VCaP (cell line): ENCODE measurements around the gene OOEP.

Experiments
- H3K27ac ChIP-seq: fragments of 450-650 bp; 2 replicates; pipeline ENCODE4 v1.5.1; 2017
- TF ChIP-seq, protein P1 (sequence below): fragments of 450-650 bp; conservative IDR thresholded peaks from 2 replicates; pipeline ENCODE4 v1.5.1; 2017; ENCODE audit warnings: mild to moderate bottlenecking, moderate library complexity

OOEP gene

DNA sequence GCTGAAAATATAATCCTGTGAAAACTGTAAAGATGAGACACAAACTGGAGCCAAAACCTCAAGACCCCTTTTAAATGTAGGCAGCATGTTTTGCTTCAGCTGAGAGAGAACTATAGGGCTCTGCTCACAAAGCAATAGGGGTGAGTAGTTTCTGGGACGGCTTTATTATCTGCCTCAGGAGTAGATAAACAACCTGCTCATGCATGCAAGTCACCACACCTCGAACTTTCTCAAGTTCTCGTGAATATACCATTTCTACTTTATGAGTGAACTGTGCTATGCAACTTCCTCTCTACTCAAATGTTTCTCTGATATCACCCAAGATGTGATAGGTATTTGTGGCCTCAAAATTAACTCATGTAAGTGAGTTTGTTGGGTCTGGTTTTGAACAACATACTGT is 7.5 kb upstream of the OOEP start:
- H3K27ac ChIP-seq: no peak overlapping the region
- TF ChIP-seq, protein P1, sequence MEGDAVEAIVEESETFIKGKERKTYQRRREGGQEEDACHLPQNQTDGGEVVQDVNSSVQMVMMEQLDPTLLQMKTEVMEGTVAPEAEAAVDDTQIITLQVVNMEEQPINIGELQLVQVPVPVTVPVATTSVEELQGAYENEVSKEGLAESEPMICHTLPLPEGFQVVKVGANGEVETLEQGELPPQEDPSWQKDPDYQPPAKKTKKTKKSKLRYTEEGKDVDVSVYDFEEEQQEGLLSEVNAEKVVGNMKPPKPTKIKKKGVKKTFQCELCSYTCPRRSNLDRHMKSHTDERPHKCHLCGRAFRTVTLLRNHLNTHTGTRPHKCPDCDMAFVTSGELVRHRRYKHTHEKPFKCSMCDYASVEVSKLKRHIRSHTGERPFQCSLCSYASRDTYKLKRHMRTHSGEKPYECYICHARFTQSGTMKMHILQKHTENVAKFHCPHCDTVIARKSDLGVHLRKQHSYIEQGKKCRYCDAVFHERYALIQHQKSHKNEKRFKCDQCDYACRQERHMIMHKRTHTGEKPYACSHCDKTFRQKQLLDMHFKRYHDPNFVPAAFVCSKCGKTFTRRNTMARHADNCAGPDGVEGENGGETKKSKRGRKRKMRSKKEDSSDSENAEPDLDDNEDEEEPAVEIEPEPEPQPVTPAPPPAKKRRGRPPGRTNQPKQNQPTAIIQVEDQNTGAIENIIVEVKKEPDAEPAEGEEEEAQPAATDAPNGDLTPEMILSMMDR: no peak

DNA sequence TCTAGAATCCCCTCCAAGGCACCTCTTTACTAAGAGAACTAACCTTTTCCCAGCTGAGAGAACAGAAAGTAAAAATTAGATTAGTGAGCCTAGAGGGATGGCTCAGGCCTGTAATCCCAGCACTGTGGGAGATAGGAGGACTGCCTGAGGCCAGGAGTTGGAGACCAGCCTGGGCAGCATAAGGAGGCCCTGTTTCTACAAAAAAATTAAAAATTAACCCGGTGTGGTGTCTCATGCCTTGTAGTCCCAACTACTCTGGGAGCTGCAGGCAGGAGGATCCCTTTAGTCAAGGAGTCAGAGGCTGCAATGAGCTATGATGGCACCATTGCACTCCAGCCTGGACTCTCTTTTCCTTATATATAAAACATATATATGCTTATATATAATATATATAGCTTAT is 5.5 kb upstream of the OOEP start:
- TF ChIP-seq, protein P1: no peak
- no peak overlapping the region for H3K27ac ChIP-seq

DNA sequence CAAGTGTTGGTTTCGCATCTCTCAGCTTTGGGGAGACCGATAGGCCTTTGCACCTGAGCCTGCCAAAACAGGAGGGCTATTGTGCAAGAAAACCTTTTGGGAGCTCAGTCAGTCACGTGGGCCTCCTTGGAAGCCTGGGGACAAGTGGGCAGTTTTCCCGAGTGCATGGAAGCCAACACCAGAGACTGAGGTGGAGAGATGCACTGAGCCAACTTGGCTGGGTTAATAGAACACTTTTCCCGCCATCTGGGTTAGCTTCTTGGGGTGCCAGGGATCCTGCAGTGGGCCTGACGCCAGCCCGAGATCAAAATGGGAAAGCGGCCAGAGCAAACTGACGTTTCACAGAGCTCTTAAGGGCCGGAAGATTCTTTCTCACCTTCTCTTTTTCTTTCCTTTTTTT is 2.8 kb upstream of the OOEP start:
- TF ChIP-seq, protein P1: no peak

DNA sequence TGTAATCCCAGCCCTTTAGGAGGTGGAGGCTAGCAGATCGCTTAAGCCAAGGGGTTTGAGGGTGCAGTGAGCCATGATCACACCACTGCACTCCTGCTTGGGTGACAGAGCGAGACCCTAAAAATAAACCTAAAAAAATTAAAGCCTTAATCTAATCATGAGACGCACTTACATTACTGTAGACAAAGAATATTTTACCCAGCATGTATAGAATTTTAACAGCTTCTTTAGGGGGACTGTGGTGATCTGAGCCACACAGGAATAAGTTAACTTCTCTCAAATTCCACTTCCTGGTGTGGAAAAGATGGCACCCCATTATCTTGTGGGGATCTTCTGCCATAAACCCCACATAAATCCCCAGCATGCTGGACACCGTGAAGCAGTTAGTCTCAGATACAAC is 2.3 kb upstream of the OOEP start:
- TF ChIP-seq, protein P1: no peak

More for the DNA sequence above, 2.8 kb upstream of the OOEP start:
- no peak overlapping the region for H3K27ac ChIP-seq

DNA sequence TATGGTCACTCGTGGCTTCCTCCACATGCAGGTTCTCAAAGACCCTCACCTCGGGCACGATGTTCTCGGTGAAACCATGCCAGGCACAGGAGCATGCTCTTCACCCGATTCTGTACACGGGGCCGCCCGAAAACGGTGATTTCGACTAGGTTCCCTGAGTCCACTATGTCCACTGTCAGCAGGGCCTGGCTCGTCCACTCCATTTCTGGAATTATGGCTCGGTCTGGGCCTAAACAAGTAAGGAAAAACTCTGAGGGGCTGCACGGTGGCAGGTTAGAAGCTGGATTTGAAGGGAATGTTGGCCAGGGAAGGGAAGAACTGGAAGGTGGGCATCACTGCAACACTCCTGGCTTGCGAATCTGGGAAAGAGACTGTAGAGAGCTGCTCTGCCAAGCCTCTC is 540 bp downstream of the OOEP start:
- H3K27ac ChIP-seq: no peak overlapping the region
- TF ChIP-seq, protein P1: no peak

More for the DNA sequence above, 2.3 kb upstream of the OOEP start:
- H3K27ac ChIP-seq: no peak overlapping the region

DNA sequence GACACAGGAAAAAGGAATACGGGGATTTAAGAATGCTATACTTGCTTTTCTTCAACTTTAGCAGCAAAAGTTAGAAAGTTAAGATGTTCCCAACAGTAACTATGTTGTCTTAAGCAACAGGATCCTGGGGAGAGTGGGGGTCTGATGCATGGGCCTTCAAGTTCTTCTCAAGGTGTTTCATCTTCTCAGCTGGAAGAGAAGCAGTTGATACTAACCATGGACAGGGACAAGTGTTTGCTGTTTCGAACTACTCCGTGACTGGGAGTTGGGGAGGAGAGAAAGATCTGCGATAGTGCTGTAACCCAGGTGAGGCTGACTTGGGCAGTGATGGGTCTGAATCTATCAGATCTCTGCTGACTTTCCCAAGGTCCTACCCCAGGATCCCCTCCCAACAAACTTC is 1.0 kb downstream of the OOEP start:
- TF ChIP-seq, protein P1: no peak
- no peak overlapping the region for H3K27ac ChIP-seq

DNA sequence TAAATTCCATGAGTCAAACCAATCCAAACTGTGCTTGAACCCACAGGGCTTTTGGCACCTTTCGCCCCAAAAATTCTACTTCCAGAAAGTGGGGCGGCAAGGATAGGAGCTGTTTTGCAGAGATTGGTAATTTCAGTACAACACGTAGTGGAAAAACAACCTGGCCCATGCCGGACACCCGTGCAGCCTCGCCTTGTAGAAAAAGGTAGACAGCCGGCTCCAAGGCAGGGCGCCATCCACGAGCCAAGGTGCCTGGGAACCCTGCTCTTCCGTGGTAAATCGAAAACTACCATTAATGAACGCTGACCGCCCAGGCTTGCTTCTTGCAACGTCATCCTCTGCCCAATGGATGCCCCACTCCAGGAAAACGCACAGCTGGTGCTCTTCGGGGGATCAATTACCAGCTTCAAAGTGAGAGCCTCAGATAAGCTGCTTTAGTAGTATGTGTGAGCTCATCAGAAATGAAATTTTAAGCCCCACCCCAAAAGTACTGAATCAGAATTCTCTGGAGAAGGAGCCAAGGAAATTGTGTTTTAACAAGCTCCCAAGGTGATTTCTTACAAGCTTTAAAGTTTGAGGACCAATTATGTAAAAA is 1.8 kb downstream of the OOEP start:
- no peak overlapping the region for H3K27ac ChIP-seq
- TF ChIP-seq, protein P1: no peak
